GM21786 (cell line): ENCODE results near the gene RPL12.
A peak's percentile ranks its signal among the peaks of the same experiment; 100 is the strongest.
"Not testable (repeated sequence)": the region's sequence is repeated elsewhere in the genome, so short reads cannot be mapped to it uniquely, and the experiment has no call there.

Experiments
- ATAC-seq: cut with Tn5 transposase; IDR thresholded peaks from one replicate; pipeline ENCODE4 v1.9.1; 2021; ENCODE audit not compliant: unreplicated experiment

Gene RPL12

GRCh38 chr9:127470662-127471061 is 19.5 kb upstream of the RPL12 start:
- no peak for ATAC-seq

- ATAC-seq, result no peak
Observed at GRCh38 chr9:127467621-127468020, 16.4 kb upstream of the RPL12 start.

GRCh38 chr9:127466407-127466917 is 15.3 kb upstream of the RPL12 start:
- not testable (repeated sequence) for ATAC-seq

- ATAC-seq, result no peak
Observed at GRCh38 chr9:127463911-127464310, 12.7 kb upstream of the RPL12 start.

GRCh38 chr9:127463382-127463781 is 12.2 kb upstream of the RPL12 start:
- ATAC-seq, result no peak

GRCh38 chr9:127458921-127459320 is 7.7 kb upstream of the RPL12 start:
- ATAC-seq, result no peak

GRCh38 chr9:127457191-127457878 is 6.1 kb upstream of the RPL12 start:
- ATAC-seq, result no peak

- ATAC-seq, result no peak
Observed at GRCh38 chr9:127455324-127455992, 4.3 kb upstream of the RPL12 start.

GRCh38 chr9:127452691-127453090 is 1.5 kb upstream of the RPL12 start:
- no peak for ATAC-seq

GRCh38 chr9:127451858-127452656 is 851 bp upstream of the RPL12 start:
- no peak for ATAC-seq

GRCh38 chr9:127451608-127451857 is 327 bp upstream of the RPL12 start:
- ATAC-seq, result peak; percentile 10

- no peak for ATAC-seq
Observed at GRCh38 chr9:127450243-127450760, 904 bp downstream of the RPL12 start.

- ATAC-seq, result no peak
Observed at GRCh38 chr9:127449332-127449966, 1.8 kb downstream of the RPL12 start.

- ATAC-seq, result no peak
Observed at GRCh38 chr9:127448112-127448805, 2.9 kb downstream of the RPL12 start.

GRCh38 chr9:127447416-127448111 is 3.6 kb downstream of the RPL12 start:
- no peak for ATAC-seq

- no peak for ATAC-seq
Observed at GRCh38 chr9:127446713-127447415, 4.3 kb downstream of the RPL12 start.

GRCh38 chr9:127445851-127446712 is 5.1 kb downstream of the RPL12 start:
- ATAC-seq, result no peak
